GM12865 (cell line): Measurements from ENCODE around the gene INVS.
"Not testable (repeated sequence)": the region's sequence is repeated elsewhere in the genome, so short reads cannot be mapped to it uniquely, and the experiment has no call there.

Source experiments
- DNase-seq: peaks from one replicate; pipeline ENCODE4 v3.0.0; 2010; ENCODE audit warnings: low read depth
- H3K4me3 ChIP-seq: 2 replicates; pipeline ENCODE4 v1.5.1; 2011; ENCODE audit warnings: mild to moderate bottlenecking, low read depth, low read length, control low read depth
- CTCF ChIP-seq: IDR thresholded peaks from 2 replicates; pipeline ENCODE4 v1.5.1; 2011; ENCODE audit warnings: low read length, control low read depth, low read depth, inconsistent platforms; ENCODE audit not compliant: insufficient read depth; ENCODE audit errors: missing control alignments

The INVS gene

GRCh38 chr9:100086097-100086635, 12.9 kb upstream of the INVS start:
- no peak for TF ChIP-seq CTCF
- no peak overlapping the region for H3K4me3 ChIP-seq
- DNase-seq, result peak; percentile 26

GRCh38 chr9:100087218-100087617, 11.8 kb upstream of the INVS start:
- peak; percentile 60 for DNase-seq
- no peak for TF ChIP-seq CTCF
- H3K4me3 ChIP-seq, result peak overlapping the region; percentile 22; the same call in 1 of the 2 replicates

GRCh38 chr9:100088202-100088601, 10.8 kb upstream of the INVS start:
- no peak for TF ChIP-seq CTCF
- H3K4me3 ChIP-seq, result no peak overlapping the region
- no peak for DNase-seq

- no peak for DNase-seq
- TF ChIP-seq CTCF, result no peak
- H3K4me3 ChIP-seq, result no peak overlapping the region
Measured at GRCh38 chr9:100090880-100091279, 8.2 kb upstream of the INVS start.

GRCh38 chr9:100091650-100092049, 7.4 kb upstream of the INVS start:
- TF ChIP-seq CTCF, result no peak
- H3K4me3 ChIP-seq, result no peak overlapping the region
- no peak for DNase-seq

- TF ChIP-seq CTCF, result no peak
- DNase-seq, result no peak
- no peak overlapping the region for H3K4me3 ChIP-seq
Measured at GRCh38 chr9:100092066-100092465, 7.0 kb upstream of the INVS start.

- not testable (repeated sequence) for DNase-seq, H3K4me3 ChIP-seq
Measured at GRCh38 chr9:100094411-100094810, 4.6 kb upstream of the INVS start.
